Neural cell (in vitro differentiated cells): ENCODE results near the gene KRTAP4-16.

ENCODE experiments used
- EP300 ChIP-seq: fragments of 450-650 bp; conservative IDR thresholded peaks from 2 replicates; pipeline ENCODE4 v1.6.1; 2014; ENCODE audit warnings: antibody characterized with exemption, mild to moderate bottlenecking, moderate library complexity; ENCODE audit not compliant: poor library complexity, severe bottlenecking
- EZH2 ChIP-seq: fragments of 200-600, 300-800 bp; shearing (Covaris generic), sonication (generic); IDR thresholded peaks from 2 replicates; pipeline ENCODE4 v1.6.1; 2014; ENCODE audit warnings: antibody characterized with exemption, low read length, borderline replicate concordance, mild to moderate bottlenecking; ENCODE audit not compliant: insufficient read depth, poor library complexity, severe bottlenecking
- RAD21 ChIP-seq: fragments of 450-650 bp; conservative IDR thresholded peaks from 2 replicates; pipeline ENCODE4 v1.6.1; 2014; ENCODE audit warnings: antibody characterized with exemption, mild to moderate bottlenecking, moderate library complexity
- TAF1 ChIP-seq: IDR thresholded peaks from 2 replicates; pipeline ENCODE4 v1.6.1; 2012; ENCODE audit warnings: low read depth
- TF ChIP-seq, protein P1 (sequence below): fragments of 450-650 bp; IDR thresholded peaks from 2 replicates; pipeline ENCODE4 v1.5.1; 2014; ENCODE audit warnings: antibody characterized with exemption, mild to moderate bottlenecking, moderate library complexity; ENCODE audit not compliant: poor library complexity, severe bottlenecking

- TF ChIP-seq, protein P1, sequence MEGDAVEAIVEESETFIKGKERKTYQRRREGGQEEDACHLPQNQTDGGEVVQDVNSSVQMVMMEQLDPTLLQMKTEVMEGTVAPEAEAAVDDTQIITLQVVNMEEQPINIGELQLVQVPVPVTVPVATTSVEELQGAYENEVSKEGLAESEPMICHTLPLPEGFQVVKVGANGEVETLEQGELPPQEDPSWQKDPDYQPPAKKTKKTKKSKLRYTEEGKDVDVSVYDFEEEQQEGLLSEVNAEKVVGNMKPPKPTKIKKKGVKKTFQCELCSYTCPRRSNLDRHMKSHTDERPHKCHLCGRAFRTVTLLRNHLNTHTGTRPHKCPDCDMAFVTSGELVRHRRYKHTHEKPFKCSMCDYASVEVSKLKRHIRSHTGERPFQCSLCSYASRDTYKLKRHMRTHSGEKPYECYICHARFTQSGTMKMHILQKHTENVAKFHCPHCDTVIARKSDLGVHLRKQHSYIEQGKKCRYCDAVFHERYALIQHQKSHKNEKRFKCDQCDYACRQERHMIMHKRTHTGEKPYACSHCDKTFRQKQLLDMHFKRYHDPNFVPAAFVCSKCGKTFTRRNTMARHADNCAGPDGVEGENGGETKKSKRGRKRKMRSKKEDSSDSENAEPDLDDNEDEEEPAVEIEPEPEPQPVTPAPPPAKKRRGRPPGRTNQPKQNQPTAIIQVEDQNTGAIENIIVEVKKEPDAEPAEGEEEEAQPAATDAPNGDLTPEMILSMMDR: no peak
- TF ChIP-seq TAF1 (no peak), EP300 (no peak), EZH2 (no peak), RAD21 (no peak)
These were observed 9.3 kb upstream of the KRTAP4-16 start for GRCh38 chr17:41111151-41111885.
